Measurements from ENCODE around the gene PRR14.
A peak's percentile ranks its signal among the peaks of the same experiment; 100 is the strongest.
"Not testable (repeated sequence)": the region's sequence is repeated elsewhere in the genome, so short reads cannot be mapped to it uniquely, and the experiment has no call there.

Gene PRR14

DNA sequence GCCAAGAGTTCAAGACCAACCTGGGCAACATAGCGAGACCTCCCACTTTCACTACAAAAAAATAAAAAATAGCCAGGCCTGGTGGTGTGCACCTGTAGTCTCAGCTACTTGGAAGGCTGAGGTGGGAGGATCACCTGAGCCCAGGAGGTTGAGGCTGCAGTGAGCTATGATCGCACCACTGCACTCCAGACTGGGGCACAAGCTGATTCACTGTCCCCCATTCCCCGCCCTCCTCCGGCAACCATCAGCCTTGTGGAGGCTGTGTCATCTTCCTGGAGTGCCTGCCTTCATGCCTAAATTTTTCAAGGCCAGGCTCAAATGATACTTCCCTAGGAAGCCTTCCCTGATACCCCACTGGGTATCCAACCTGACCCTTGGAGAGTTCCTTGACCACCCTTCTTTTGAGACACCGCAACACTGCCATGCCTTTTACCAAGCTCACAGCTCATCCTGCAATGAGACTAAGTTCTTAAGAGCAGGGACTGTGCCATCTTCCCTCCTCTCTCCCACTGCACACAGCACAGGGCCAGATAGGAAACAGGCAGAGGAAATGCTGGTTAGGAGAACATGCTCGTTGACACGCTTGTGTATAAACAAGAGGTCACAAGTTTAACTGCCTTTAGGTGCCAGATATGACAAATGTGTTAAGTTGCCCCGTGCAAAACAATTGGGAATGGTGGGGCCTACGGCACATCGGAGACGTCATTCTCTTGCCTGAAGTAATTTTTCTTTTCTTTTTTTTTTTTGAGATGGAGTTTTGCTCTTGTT lies 44.4 kb downstream of the PRR14 start:
- H3K4me3 ChIP-seq (ENCODE audit: low read depth, low read length), result no peak overlapping the region
- TF ChIP-seq, protein P1, sequence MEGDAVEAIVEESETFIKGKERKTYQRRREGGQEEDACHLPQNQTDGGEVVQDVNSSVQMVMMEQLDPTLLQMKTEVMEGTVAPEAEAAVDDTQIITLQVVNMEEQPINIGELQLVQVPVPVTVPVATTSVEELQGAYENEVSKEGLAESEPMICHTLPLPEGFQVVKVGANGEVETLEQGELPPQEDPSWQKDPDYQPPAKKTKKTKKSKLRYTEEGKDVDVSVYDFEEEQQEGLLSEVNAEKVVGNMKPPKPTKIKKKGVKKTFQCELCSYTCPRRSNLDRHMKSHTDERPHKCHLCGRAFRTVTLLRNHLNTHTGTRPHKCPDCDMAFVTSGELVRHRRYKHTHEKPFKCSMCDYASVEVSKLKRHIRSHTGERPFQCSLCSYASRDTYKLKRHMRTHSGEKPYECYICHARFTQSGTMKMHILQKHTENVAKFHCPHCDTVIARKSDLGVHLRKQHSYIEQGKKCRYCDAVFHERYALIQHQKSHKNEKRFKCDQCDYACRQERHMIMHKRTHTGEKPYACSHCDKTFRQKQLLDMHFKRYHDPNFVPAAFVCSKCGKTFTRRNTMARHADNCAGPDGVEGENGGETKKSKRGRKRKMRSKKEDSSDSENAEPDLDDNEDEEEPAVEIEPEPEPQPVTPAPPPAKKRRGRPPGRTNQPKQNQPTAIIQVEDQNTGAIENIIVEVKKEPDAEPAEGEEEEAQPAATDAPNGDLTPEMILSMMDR (IDR thresholded peaks at IDR 0.05; ENCODE audit: borderline replicate concordance, insufficient read depth, low read depth, low read length), result no peak

DNA sequence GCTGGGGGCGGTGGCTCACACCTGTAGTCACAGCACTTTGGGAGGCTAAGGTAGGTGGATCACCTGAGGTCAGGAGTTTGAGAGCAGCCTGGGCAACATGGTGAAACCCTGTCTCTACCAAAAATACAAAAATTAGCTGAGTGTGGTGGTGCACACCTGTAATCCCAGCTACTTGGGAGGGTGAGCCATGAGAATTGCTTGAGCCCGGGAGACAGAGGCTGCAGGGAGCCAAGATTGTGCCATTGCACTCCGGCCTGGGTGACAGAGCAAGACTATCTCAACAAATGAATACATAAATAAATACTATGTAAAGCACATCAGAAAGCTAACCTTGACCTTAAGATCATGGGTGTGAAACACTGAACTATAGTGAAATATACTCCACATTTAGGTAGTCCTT lies 45.9 kb downstream of the PRR14 start:
- not testable (repeated sequence) for H3K4me3 ChIP-seq (ENCODE audit: low read depth, low read length)

DNA sequence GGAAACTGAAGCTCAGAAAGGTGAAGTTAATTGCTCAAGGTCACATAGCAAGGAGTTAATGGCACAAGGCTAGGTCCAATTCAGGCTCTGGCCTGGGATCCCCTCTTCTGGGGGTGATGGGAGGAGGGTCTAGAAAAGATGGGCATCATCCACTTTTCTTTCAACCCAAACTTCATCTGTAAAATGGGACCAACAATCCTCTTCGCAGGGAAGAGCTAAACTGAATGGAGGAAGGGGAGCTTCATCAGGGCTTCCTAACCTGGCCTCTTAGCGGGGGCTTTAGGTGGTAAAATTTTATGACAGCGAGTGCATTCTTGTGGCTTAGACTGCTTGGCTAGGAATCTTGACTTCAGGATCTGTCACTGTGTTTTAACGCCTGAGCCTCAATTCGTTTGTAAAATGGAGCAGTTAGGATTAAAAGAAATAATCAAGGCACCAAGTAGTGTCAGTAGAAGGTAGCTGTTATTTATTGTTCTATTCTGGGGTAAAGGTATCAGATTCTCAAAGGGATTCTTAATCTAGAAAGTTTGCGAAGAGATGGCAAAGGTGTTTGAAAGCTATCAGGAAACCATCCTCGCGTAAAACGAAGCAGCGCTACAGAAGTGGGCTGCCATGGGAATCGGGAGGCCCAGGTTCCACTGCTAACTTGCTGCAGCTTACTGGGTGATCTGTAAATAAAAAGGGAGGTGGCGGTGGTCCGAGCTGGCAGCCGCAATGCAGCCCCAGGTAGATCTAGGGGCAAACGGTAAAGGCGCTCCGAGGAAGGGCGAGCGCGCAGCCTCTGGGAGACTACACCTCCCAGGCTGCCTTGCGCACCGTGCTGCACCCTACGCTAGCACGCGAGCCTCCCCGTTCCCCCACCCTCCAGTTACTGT lies 46.7 kb downstream of the PRR14 start:
- TF ChIP-seq, protein P1 (IDR thresholded peaks at IDR 0.05; ENCODE audit: borderline replicate concordance, insufficient read depth, low read depth, low read length), result no peak
- peak overlapping the region; percentile 98 for H3K4me3 ChIP-seq (ENCODE audit: low read depth, low read length)

DNA sequence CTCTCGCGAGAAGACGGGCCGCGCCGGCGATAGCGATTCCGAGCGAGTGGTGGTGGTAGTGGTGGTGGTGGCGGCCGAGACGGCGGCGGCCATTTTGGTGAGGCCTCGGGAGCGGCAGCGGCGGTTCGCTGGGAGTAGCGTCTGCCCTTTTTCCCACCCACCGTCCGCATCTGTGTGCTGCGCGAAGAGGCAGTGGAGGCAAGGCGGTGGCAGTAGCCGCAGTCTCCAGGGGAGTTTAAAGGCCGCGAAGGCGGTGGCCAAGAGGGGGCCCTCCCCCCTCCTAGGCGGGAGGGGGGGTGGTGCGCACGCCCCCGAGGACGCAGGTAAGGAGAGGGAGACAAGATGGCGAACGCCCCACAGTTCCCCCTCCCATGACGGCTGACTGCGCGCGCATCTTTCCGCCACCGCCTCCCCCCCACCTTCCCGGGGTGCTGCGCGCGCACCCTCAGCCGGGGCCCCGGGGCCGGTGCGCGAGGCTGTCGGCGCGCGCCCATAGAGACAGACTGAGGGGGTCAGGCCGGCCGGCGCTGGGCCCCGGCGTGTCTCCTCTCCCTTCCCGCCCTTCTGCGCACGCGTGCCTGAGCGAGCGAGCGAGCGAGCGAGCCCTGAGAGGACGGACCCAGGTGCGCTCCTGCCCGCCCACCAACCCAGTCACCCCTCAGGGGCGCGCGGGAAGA lies 47.5 kb downstream of the PRR14 start:
- TF ChIP-seq, protein P1 (IDR thresholded peaks at IDR 0.05; ENCODE audit: borderline replicate concordance, insufficient read depth, low read depth, low read length), result no peak
- peak overlapping the region; percentile 98 for H3K4me3 ChIP-seq (ENCODE audit: low read depth, low read length)

DNA sequence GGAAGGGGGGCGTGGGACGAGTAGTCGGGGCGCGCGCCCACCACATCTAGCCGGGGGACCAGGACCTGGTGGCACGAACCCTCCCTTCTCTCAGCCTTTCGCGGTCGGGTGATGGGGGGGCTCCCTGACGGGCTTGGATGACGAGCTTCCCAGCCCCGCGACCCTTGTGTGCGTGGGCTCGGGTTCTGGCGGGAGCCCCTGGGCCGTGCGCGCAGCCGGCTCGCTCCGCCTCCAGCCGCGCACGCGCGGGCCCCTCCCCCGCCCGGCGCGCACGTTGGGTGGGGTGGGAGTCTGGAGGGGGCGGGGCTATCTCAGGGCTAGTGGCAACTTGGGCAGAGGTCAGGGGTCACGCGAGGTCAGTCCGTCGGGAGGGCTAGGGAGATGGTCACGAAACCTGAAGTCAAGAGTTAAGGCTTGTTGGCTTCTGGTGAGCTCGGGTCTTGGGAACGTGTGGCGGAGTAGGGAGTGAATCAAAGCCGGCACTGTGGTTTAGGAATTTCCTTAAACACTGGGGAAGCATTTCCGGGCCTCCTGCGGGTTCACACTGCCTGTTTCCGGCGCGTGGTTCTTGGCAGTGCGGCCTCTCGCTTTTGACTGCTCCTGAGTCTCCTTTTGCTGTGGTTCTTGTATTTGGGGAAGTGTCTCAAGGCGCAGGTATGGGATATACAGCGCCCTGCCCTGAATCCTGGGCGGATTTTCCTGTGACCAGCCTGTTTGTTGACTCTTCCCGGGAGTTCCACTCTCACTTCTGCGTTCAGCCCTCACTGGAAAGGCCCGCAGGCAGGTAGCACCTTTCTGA lies 48.3 kb downstream of the PRR14 start, which contains the start of gene SRCAP:
TSS of gene SRCAP (plus strand) at position 356 of the 799 bp plus-strand sequence. CDS start 1,654 bp downstream, outside the sequence.
- TF ChIP-seq, protein P1 (IDR thresholded peaks at IDR 0.05; ENCODE audit: borderline replicate concordance, insufficient read depth, low read depth, low read length), result no peak

DNA sequence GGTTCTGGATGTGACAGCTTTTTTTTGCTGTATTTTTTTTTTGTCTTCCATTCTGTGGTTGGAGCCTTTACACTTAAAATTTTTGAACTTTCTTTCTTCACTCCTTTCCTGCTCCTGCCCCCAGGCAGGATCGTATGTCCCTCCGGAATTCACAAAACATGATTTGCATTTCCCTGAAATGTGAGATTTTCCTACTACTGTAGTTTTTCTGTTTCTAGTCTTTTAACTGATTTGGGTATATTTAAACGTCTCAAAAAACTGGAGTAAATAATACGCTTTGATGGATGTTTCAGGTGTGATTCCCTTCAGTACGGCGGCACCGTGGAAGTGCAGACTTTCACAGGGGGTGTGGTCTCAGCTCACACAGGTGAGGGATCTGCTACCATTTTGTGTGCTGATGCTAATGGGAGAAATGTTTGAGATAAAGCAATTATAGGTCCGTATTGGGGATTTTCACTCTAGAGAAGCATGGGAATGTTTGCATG lies 48.9 kb downstream of the PRR14 start:
- H3K4me3 ChIP-seq (ENCODE audit: low read depth, low read length), result peak overlapping the region; percentile 98
- TF ChIP-seq, protein P1 (IDR thresholded peaks at IDR 0.05; ENCODE audit: borderline replicate concordance, insufficient read depth, low read depth, low read length), result no peak

More for the DNA sequence above, 48.3 kb downstream of the PRR14 start, which contains the start of gene SRCAP:
- H3K4me3 ChIP-seq (ENCODE audit: low read depth, low read length), result peak within 1 kb of the TSS; percentile 98
